Germinal center (tissue), 1 donor: ENCODE data around the gene KCTD16.

ENCODE experiments used
- DNase-seq: peaks from one replicate; pipeline ENCODE4 v3.0.0; 2012; ENCODE audit warnings: mixed read lengths, low spot score

The KCTD16 gene

DNA sequence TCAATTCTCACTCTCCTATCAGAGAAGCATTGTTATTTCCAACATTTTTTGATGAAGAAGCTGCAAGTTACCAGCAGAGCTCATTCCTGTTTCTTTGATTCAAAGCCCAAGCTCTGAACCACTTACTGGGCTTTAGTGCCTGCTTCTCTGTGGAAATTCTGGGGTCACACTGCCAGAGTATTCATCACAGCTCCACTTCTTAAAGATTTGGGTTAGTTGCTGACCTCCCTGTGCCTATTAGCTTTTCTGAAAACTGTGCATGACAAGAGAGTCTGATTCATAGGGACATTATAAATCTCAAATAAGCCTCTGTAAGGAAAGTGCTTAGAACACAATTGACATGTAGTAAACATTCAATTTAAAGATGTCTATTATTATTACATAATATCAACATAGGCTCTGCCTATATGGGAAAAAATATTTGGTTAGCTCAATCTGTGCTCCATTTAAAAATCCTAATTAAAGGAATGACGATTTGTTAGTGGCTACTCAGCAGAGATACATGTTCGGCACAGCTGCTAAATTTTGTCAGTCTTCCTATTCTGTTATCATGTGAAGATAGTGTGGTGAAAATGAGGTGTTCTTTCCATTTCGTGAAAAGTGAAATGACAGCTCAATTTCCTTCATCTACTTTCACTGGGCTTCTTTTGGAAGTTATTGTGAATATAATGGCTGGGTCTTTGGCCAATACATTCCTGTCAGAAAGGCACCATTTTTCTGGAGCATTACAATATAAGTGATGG lies 293.0 kb downstream of the KCTD16 start:
- DNase-seq: no peak

DNA sequence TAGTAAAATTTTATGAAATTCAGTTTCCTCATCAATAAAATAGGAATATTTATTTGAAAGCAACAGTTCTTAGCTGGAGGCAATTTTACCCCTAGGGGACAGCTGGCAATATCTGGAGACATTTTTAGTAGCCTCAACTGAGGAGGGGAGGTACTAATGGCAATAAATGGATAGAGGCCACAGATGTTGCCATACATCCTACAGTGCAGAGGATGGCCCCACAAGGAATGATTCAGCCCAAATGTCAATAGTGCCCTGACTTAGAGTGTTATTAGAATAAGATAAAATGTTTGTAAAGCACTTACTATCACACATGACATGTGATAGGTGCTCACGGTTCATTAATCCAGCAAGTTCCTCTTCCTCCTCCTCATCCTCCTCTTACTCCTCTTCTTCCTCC lies 293.6 kb downstream of the KCTD16 start:
- no peak for DNase-seq

DNA sequence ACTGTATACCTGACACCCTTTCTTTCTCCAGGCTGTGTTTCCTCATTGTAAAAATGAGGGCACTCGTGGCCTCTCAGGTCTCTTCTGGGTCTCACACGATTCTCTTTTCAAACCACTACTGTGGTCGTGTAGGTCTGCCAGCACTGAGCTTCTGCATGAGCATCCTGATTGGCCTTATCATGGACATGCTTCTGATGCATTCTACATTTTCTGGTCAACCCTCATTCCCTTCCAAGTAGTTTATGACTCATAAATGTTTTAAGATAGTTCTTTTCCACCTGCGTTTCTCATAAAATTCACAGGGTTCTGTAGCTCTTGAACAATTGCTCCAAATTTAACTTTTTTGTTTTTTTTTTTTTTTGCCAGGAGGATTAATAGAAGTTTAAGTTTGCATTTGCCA lies 294.8 kb downstream of the KCTD16 start:
- no peak for DNase-seq

DNA sequence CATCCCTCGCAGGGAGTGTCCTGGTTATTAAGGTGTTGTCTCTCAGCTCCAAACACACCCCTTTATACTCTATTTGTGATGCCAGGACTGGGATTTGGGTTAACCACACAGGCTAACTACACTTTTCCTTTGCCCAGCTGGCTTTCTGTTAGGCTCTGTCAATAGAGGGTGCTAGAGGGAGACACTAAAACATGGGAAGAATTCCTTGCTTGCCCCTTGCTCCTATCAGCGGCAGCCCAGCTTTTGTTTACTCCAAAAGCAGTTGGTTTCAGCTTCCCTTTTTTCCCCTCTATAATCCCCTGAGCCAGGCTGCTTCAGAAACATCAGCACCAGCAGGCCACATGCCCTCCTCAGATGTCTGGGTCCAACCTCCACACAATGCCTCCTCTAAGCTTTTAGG lies 297.1 kb downstream of the KCTD16 start:
- DNase-seq: no peak

DNA sequence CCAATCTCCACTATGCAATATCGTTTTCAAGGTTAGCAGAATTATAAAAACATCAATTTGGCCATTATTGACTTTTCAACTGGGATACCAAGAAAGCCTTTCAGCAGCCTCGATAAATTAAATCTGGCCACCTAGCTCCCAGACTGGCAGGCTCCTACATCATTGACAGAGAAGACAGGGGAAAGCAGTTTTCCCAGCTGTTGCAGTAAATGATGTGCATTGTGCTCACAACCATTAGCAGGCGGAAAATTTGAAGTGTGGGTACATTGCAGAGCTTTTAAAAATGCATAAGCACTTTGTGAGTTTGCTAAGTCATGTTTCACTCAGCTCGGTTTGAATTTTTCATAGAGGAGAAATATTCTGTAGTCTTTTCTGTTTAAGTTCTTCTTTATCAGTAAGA lies 297.9 kb downstream of the KCTD16 start:
- no peak for DNase-seq

DNA sequence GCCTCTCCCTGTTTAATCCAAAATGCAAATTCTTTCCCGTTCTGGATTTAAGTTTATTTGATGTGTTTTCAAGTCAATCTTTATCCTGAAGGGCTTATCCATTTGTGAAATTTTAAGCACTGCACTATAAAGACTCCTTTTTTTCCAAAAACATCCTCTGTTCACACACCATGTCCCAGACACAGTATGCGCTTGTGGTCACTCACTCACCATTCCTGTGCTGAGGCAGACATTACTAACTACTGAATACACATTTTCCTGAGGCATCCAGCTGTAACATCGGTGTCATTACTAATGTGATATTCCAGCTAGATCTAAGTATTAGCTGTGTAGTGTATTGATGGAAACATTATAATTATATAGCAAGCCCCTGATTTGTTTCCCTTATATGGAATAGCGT lies 298.4 kb downstream of the KCTD16 start:
- no peak for DNase-seq

DNA sequence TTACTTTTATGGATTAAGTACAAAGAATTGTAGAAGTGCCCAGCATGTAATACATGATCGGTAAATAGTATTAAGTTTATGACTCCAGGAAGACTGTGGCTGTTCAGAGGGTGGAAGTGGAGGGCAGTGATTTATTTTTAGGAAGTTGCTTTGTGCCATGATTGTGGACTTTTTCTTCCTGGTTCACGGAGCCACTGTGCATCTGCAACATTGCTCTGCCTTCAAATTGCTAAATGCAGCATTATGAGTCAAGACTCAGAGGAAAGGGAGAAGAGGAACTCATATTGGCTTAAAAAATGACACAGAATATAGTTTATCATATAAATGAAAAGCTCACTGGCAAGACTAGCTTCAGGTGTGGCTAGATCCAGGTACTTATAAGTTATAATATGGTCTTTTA lies 301.5 kb downstream of the KCTD16 start:
- DNase-seq: no peak

DNA sequence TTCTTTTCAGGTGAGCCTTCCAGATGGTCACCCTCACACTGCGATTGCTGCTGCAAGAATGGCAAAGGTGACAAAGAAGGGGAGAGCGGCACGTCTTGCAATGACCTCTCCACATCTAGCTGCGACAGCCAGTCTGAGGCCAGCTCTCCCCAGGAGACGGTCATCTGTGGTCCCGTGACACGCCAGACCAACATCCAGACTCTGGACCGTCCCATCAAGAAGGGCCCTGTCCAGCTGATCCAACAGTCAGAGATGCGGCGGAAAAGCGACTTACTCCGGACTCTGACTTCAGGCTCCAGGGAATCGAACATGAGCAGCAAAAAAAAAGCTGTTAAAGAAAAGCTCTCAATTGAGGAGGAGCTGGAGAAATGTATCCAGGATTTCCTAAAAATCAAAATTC lies 303.0 kb downstream of the KCTD16 start:
- no peak for DNase-seq

DNA sequence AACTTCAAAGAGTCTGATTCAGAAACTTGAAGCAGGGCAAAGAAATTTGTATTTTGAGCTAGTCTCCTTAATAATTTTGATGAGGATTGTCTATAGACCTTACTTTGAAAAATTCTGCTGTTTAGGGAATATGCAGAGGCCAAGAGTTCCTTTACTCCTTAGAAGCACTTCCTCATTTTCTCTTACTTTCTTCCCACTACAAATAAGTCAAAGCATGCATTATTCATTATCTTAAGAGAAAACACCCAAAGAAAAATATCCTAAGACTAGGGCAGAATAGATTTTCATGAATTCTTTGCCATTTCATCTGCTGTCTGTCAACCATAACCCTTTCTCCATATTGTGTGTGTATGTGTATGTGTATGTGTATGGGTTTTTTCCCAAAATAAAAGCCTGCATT lies 307.9 kb downstream of the KCTD16 start:
- no peak for DNase-seq

DNA sequence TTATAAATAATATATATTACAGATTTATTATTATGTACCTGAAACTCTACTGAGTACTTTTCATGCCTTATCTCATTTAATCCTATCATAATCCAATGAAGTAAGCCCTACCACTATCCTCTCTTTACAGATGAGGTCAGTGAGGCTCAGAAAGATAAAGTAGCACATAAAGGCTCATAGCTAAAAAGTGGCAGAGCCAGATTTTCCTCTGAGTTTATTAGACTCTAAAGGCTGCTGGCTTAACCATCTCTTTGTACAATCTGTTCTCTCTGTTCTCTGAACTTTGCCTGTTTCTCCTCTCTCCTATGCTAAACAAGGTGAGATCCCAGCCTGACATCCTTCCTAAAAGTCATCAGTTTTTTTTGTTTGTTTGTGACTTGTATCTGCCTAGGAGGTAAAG lies 311.2 kb downstream of the KCTD16 start:
- no peak for DNase-seq

DNA sequence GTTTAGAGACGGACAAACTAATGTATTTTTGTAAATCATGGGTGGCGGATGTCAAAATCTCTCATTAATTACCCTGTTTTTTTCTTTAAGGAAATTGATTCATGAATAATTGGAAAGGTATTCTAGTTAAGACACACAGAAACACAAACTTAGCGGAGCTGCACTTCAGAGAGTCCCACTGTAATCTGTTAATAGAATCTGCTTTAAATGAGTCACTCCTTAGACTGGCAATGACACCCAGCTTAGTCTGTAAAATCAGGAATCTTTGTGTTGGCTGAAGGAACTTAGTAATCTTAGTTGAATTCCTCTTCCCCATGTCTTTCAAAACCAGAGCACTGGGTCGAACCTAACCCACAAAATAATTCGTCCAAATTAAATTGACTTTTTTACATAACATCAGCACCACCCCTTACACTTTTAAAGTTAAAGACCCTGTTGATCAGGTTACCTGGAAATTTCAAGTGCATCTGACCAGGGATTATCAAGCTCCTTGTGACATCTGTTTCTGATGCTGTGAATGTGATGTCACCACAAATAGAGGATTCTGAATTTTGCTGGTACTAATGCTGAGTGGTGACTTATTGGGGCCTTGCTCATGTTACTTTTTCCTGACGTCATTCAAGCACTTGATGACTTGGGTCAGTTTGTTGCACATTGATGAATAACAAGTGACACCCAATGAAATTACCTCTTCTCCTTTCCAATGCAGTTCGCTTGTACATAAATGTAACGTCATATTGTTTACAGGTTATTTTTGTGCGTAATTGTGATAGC lies 313.6 kb downstream of the KCTD16 start:
- no peak for DNase-seq

DNA sequence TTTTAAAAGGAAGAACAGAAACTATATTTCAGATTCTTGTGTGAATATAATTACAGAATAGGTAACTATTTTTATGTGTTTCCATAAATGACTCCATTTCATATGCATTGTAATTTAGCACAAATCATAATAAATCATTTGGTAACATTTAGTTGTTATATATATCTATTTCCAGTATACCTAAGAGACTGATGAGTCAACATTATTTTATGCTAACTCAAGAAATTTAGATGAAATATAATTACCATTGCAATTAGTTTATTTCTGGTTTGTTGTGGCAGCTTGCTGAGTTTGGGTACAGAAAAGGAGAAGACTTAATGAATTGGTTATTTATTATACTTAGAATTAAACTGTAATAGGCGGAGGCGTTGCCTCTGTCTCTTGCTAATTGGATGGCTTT lies 314.9 kb downstream of the KCTD16 start:
- DNase-seq: no peak

DNA sequence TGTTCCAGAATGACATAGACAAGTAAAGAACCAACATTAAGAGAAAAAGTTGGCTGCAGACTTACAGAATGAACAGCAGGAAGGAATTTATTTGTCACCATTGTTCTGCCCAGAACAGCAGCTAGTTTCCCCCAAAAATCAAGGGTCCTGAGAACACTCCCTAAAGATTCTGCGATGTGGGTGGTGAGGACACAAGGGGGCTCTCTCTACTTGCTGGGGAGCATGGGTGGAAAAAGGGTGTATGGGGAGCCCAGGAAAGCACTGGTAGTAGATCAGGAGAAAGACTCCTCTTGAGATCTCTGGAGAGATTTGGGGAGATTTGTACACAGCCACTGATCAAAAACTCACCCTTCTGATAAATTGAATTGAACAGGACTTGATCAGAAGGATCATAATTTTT lies 316.5 kb downstream of the KCTD16 start:
- no peak for DNase-seq

DNA sequence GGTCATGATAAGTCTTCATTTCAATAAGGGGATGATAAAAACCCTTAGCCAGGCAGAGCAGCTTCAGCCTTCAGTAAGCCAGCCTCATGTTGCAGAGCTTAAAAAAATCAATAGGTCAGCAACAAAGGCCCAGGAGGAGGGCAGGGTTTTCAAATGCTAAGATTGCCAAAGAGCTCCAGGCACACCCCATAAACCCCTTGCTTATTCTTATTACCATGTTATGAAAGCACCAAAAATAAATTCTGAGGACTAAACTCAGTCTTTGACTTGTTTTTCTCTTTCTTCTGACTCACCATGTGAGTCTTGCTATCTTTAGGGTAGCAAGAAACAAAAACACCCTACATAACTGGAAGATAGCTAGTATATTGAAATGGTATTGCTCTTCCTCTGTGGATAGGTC lies 317.1 kb downstream of the KCTD16 start:
- DNase-seq: no peak

DNA sequence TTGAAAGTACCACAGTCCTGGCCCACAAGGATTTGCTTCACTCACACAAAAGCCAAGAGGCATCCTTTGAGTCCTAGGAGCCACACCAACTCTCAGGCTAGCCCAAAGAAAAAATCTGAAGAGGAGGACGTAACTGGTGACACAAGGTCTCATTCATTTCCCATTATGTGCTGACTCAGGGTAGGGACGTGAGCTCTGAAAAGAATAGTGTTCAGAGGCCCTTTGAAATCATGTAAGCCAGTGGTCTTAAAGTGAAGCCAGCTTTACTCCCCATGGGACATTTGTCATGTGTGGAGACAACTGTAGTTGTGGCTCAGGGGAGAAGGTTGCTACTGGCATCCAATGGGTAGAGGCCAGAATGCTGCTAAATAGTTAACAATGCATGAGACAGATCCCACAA lies 332.4 kb downstream of the KCTD16 start:
- DNase-seq: no peak

DNA sequence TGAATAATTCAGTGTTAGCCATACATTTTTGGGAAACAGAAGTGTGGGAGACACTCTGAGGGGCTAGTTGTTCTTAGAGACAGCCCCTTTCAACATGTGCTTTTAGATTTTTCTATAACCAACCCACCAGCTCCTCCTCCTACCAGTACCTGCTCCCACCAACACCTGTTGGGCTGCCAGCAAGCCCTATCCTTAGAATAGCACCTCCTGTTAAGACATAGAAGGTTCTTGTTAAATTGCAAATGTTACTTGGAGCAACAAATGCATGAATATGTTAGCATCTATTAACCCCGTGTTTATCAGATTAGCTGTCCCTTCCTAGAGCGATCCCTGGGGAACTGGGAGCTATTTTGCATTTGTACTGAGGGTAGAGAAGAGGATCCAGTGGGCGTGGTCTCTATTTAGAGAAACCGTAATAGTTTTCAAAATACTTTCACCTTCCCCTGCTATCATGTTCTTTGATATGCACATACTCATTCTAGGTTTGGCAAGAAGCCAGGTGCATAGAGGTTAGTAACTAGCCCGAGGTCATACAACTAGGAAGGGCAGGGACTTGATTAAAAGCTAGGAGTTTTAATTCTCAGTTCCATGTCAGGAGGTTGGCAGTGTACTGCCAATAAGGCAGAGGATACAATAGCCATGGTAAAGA lies 334.4 kb downstream of the KCTD16 start:
- no peak for DNase-seq

DNA sequence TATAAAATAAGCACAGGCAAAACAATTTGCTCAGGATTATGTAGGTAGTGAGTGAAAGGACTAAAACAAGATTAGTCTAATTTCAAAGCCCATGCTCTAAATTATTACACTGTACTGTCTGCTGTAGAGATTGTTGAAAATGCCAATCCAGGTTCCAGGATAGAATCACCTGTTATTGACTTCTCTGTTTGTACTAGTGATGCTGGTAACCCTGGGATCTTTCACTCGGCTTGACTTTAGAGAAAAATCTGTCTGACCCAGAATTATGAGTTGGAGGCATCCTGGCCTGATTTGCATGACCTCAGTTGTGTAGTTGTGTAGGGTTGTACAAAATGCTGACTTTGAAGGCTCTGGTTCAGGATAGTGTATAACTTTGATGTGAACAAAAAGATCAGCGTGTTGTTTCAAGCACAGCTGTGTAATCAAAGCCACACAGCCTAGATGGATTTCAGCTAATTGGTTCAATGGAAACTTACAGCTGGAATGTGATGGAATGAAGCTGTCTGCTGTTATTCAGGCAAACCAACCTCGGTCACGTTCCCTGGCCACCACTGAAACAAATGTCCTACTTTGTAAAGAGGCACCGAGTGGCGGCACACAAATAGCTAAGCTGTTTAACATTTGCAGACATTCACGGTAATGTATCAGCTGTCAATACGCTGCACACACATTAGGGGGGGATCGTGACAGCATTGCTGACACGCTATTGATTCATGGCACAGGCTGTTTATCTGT lies 340.3 kb downstream of the KCTD16 start:
- DNase-seq: no peak

DNA sequence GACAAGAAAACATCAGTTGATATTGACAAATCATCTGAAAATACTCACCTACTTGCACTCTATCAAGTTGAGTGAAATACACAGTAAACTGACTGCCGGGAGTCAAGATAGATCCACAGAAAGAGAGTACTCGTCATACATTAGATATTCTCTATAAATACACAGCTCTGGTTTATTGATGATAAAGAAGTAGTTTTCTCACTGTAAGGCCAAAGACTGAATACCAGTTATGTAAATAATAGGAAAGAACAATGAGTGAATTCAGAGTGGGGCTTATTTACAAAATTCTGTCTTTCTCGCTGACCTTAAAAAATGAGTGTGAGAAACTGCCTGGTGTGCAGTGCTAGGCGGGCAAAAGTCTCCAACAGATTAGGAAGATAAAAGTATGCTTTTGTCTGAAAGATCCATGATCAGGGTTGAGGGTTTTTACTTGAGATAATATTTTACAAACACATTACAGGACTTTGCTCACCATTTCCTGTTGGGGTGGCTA lies 341.0 kb downstream of the KCTD16 start:
- DNase-seq: no peak

DNA sequence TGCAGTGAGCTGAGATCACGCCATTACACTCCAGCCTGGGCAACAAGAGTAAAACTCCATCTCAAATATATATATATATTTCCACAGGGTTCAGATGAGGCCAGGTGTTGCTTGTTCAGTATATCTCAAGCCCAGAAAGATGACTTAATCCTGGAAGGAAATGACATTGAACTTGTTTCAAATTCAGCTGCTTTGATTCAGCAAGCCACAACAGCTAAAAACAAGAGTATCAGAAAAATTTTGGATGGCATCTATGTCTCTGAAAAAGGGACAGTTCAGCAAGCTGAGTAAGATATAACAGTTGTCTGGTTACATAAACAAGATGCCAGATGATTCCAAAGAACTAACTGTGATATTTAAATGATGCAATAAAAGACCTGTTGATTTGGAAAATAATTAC lies 352.0 kb downstream of the KCTD16 start:
- DNase-seq: no peak

DNA sequence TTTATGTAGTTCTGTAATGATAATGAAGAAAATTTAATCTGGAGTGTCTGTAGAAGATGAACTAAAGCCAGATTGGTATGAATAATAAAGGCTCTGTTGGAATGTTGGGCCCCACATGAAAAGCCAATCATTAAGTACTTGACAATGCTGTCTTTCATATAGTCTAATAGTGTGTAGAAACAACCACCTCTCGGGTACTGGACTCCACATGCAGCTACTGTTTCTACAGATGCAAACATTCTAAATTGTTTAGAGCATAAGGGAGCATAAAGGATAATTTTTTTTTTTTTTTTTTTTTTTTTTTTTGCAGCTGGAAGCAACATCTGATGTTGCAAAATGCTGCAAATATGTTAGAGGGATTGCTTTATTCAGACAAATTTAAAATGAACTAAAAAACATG lies 354.3 kb downstream of the KCTD16 start:
- no peak for DNase-seq

DNA sequence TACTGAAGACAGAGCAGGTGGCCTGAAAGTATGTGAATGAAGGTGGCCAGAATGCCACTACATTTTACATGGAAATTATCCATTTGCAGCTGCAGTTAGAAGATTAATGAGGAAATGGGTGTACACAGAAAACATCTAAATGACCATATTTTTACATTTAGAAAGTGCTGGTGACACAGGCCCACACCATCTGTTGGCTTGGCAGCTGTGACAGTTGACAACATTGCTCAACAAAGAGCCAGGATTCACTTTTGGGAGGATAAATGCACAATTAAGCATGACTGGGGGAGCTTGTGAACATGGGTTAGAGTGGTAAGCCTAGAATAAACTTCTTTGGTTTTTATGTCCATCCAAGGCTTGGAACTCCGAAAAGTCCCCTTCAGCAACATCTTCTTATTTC lies 360.5 kb downstream of the KCTD16 start:
- no peak for DNase-seq
